ENCODE results near the gene MAST4. TPM values are rescaled to one million over a fixed set of nuclear protein-coding genes. Genes with fewer than 3 reads are reported as not detected.

Gene MAST4
- polyA plus RNA-seq, 1 experiment, result 4.0 TPM

GRCh38 chr5:66967102-66967501, 370.9 kb downstream of the MAST4 start:
- ChIA-PET POLR2A (no interaction called here), CTCF (interaction anchor here (1.8 kb wide), 1 partner anchor 12 kb away, joined by 5 read pairs; no protein-coding TSS in a partner anchor)
- no peak for DNase-seq (ENCODE audit: low read depth)
- no peaks in the 10 kb centered on the region for H3K36me3 ChIP-seq (ENCODE audit: control insufficient read depth, insufficient read depth, low read length)
- TF ChIP-seq, protein P1, sequence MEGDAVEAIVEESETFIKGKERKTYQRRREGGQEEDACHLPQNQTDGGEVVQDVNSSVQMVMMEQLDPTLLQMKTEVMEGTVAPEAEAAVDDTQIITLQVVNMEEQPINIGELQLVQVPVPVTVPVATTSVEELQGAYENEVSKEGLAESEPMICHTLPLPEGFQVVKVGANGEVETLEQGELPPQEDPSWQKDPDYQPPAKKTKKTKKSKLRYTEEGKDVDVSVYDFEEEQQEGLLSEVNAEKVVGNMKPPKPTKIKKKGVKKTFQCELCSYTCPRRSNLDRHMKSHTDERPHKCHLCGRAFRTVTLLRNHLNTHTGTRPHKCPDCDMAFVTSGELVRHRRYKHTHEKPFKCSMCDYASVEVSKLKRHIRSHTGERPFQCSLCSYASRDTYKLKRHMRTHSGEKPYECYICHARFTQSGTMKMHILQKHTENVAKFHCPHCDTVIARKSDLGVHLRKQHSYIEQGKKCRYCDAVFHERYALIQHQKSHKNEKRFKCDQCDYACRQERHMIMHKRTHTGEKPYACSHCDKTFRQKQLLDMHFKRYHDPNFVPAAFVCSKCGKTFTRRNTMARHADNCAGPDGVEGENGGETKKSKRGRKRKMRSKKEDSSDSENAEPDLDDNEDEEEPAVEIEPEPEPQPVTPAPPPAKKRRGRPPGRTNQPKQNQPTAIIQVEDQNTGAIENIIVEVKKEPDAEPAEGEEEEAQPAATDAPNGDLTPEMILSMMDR (IDR thresholded peaks at IDR 0.05; ENCODE audit: insufficient read depth, low read depth, low read length), result no peak
- H3K27me3 ChIP-seq (ENCODE audit: control insufficient read depth, insufficient read depth, low read length), result no peaks in the 10 kb centered on the region
- no peak overlapping the region for H3K4me3 ChIP-seq (ENCODE audit: low read depth, low read length)

- Histone ChIP-seq H3K4me3 (ENCODE audit: low read depth, low read length) (no peak overlapping the region), H3K36me3 (ENCODE audit: control insufficient read depth, insufficient read depth, low read length) (no peaks in the 10 kb centered on the region), H3K27me3 (ENCODE audit: control insufficient read depth, insufficient read depth, low read length) (no peaks in the 10 kb centered on the region)
- POLR2A ChIA-PET, result no interaction called here
- DNase-seq (ENCODE audit: low read depth), result no peak
- TF ChIP-seq, protein P1 (IDR thresholded peaks at IDR 0.05; ENCODE audit: insufficient read depth, low read depth, low read length), result no peak
- CTCF ChIA-PET, result interaction anchor here (1.5 to 1.9 kb wide), 4 partner anchors 11 to 29 kb away, joined by 4 to 5 read pairs (median 4); no protein-coding TSS in a partner anchor
These were observed 371.7 kb downstream of the MAST4 start for GRCh38 chr5:66967826-66968262.

GRCh38 chr5:66969484-66969883, 373.3 kb downstream of the MAST4 start:
- POLR2A ChIA-PET, result no interaction called here
- no peak for DNase-seq (ENCODE audit: low read depth)
- TF ChIP-seq, protein P1 (IDR thresholded peaks at IDR 0.05; ENCODE audit: insufficient read depth, low read depth, low read length), result no peak
- H3K36me3 ChIP-seq (ENCODE audit: control insufficient read depth, insufficient read depth, low read length), result no peaks in the 10 kb centered on the region
- H3K4me3 ChIP-seq (ENCODE audit: low read depth, low read length), result no peak overlapping the region
- H3K27me3 ChIP-seq (ENCODE audit: control insufficient read depth, insufficient read depth, low read length), result no peaks in the 10 kb centered on the region
- CTCF ChIA-PET, result interaction anchor here (1.3 to 1.9 kb wide), 3 partner anchors 14 to 18 kb away, joined by 3 to 5 read pairs (median 4); no protein-coding TSS in a partner anchor

DNA sequence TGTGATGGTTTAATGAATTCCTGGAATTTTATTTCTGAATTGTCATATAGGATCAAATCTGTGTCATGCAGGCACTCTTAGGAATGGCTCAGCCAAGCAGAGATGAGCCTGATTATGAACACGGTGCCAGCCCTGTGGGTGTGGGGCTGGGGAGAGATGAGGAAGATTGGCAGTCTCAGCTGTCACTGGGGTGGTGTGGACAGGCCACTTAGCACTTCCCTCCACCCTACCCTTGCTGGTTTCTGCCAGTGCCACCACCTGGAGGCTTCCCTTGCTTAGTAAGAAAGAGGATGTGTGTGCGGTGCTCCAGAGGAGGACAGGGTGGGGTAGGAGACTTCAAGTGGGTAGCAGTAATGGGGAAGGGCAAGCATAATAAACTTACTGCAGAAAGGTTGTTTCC, 373.8 kb downstream of the MAST4 start:
- no peaks in the 10 kb centered on the region for H3K36me3 ChIP-seq (ENCODE audit: control insufficient read depth, insufficient read depth, low read length)
- ChIA-PET CTCF (interaction anchor here (1.3 kb wide), 1 partner anchor 18 kb away, joined by 3 read pairs; no protein-coding TSS in a partner anchor), POLR2A (no interaction called here)
- H3K27me3 ChIP-seq (ENCODE audit: control insufficient read depth, insufficient read depth, low read length), result no peaks in the 10 kb centered on the region
- TF ChIP-seq, protein P1 (IDR thresholded peaks at IDR 0.05; ENCODE audit: insufficient read depth, low read depth, low read length), result no peak
- no peak for DNase-seq (ENCODE audit: low read depth)
- no peak overlapping the region for H3K4me3 ChIP-seq (ENCODE audit: low read depth, low read length)

- H3K36me3 ChIP-seq (ENCODE audit: control insufficient read depth, insufficient read depth, low read length), result no peaks in the 10 kb centered on the region
- no peaks in the 10 kb centered on the region for H3K27me3 ChIP-seq (ENCODE audit: control insufficient read depth, insufficient read depth, low read length)
- H3K4me3 ChIP-seq (ENCODE audit: low read depth, low read length), result no peak overlapping the region
- no peak for DNase-seq (ENCODE audit: low read depth)
- CTCF ChIA-PET, result no interaction called here
- TF ChIP-seq, protein P1 (IDR thresholded peaks at IDR 0.05; ENCODE audit: insufficient read depth, low read depth, low read length), result no peak
- POLR2A ChIA-PET, result no interaction called here
These were observed 375.8 kb downstream of the MAST4 start for GRCh38 chr5:66972004-66972403.

Measured in BJ (cell line).